AG09309 (cell line): ENCODE measurements around the gene UTP25.

ENCODE experiments used
- DNase-seq: peaks from one replicate; pipeline ENCODE4 v3.0.0-alpha.2; 2010; ENCODE audit warnings: low read depth
- H3K4me3 ChIP-seq: 2 replicates; pipeline ENCODE4 v1.5.1; 2011; ENCODE audit warnings: mild to moderate bottlenecking, low read depth, low read length, moderate library complexity; ENCODE audit not compliant: control insufficient read depth
- CTCF ChIP-seq: IDR thresholded peaks from 2 replicates; pipeline ENCODE4 v1.5.1; 2011; ENCODE audit warnings: mild to moderate bottlenecking, low read depth, low read length, inconsistent platforms; ENCODE audit not compliant: insufficient read depth, control insufficient read depth; ENCODE audit errors: missing control alignments

UTP25 gene

DNA sequence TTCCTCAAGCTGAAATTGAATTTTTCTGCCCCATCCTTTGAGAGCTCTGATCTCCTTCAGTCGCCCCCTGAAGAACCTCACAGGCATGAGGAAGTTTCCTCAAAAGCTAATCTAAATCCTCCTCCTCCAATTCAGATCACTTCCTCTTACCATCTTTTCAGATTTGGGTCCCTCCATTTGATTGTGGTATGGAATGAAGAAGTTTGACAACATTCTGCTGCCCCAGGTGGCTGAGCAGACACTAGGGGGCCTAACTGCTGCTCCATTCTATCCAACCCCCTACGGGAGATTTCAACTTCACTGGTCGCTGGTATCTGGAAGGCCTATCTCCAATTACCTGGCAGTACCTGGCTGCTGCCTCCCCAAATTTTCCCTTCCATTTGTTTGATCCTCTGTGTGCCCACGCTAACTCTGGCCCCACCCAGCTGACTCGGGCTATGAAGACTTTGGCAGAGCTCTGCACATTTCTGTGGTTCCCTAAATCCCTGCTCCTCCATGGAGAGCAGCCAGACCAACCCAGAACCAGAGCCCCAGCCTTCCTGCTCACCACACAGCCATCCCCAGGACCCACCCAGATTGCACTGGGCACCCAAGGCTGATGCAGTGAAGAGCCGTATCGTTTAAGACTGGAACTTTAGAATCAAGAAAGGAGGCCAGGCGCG is 29.7 kb upstream of the UTP25 start:
- no peak overlapping the region for H3K4me3 ChIP-seq
- TF ChIP-seq CTCF: peak; percentile 15
- DNase-seq: no peak

DNA sequence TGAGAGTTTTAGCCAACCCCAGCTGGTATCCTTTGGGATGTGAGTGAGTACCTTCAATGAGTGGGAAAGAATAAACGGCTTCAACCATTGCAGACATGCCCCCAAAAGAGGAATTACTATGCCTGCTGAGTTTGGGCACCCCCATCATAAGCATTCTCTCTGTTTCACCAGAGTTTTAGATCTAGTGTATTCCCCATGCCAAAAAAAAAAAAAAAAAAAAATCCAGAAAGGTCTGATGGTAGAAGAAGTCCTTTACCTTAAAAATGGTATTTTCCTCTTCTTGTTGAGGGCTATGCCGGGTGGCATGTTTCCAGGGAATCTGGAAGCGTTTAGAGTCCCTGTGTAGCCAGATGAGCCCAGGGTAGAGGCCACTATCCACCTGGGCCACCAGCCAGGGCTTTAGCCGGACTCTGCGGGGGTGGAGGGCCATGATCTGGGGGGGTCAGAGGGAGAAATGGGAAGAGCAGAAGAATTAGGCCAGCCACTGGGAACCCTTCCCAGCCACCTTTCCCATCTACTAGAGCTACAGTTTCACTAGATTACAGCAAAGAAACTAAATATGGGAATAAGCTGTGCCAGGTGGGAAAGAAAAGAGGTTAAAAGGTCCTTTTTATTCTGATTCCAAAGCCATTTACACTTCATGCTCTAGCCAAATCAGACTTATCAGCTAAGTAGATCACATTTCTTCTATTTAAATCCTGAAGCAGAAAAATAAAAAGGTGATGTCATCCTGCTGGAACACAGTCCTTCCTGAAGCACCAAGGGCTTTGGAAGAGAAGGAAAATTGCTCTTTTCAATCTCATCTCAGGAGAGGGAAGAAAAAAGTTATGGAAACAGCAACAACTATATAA is 26.6 kb upstream of the UTP25 start:
- TF ChIP-seq CTCF: no peak

GRCh38 chr1:209802117-209802779 is 25.5 kb upstream of the UTP25 start:
- no peak for TF ChIP-seq CTCF
- H3K4me3 ChIP-seq: no peak overlapping the region
- DNase-seq: no peak

More for the DNA sequence above, 26.6 kb upstream of the UTP25 start:
- H3K4me3 ChIP-seq: no peak overlapping the region
- no peak for DNase-seq

DNA sequence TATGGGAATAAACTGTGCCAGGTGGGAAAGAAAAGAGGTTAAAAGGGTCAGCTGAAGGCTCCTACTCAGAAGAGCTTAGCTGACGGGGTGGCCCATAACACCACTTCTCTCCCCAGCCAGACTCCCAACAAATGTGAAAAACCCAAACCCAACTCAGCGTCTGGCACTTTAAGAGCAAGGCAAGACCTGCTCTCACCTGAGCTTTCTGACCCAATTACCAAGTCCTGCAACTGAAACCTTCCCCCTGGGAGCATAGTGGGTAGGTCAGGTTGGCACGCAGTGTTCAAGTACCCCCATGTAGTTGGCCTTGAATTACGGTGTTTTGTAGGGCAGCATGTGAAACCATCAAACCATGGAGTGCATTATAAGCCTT is 25.0 kb upstream of the UTP25 start:
- no peak for TF ChIP-seq CTCF
- no peak overlapping the region for H3K4me3 ChIP-seq
- no peak for DNase-seq

GRCh38 chr1:209803568-209803967 is 24.2 kb upstream of the UTP25 start:
- no peak overlapping the region for H3K4me3 ChIP-seq
- TF ChIP-seq CTCF: no peak
- no peak for DNase-seq

DNA sequence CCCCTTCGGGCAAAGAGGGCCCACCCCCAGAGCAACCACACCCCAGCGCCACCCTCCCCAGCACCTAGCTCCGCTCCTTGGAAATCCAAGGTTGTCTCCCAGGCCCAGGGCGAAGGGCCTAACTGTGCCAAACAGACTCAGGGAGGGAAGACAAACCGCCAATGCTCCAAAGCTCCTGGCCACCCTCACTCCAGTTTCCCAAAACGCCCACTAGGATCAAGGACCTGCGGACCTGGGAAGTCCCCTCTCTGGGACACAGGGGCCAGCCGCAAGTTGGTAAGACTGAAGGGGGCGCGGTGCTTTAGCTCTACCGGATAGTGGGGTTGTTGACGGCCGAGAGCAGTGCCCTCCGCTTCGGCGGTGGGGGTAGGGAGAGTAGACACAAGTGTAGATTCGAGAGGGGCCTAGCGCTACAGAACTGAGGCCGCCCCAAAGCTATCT is 22.4 kb upstream of the UTP25 start:
- DNase-seq: no peak
- TF ChIP-seq CTCF: no peak
- no peak overlapping the region for H3K4me3 ChIP-seq
